ENCODE results near the gene C19orf81. TPM values are rescaled to one million over a fixed set of nuclear protein-coding genes. Genes with fewer than 3 reads are reported as not detected.

C19orf81 gene
- total and polyA plus RNA-seq, 9 of the 15 experiments (the other 6 are each of a cell fraction or from before 2014, with no cell fraction given): 2.5 to 42.9 (median 33.0) TPM; not detected in 4

- 0 out of 2 replicates have a peak, but pooled peaks cover 3% of the 10 kb centered on the region for H3K9me3 ChIP-seq (replicated peaks; ENCODE audit: control insufficient read depth, insufficient read depth, low read depth, low read length)
- CTCF ChIA-PET (ENCODE audit: low intra/inter-chr PET ratio): interaction anchor here (0.9 to 2.0 kb wide), 3 partner anchors 20 to 61 kb away, joined by 3 to 11 read pairs (median 5); no protein-coding TSS in a partner anchor
- no peak overlapping the region for H3K4me3 ChIP-seq
- ATAC-seq (peak; percentile 93), DNase-seq (ENCODE audit: extremely low read depth in 1 of 4, low spot score in 3 of 4) (peak; percentile 91 to 99 (median 93)), FAIRE-seq (peak; percentile 92)
- WGBS (ENCODE audit: insufficient coverage, low coverage, missing lambda C conversion rate): 24% methylated on average over 51 of the region's 56 CpGs
- no peaks in the 10 kb centered on the region for H3K79me2 ChIP-seq (ENCODE audit: control insufficient read depth, insufficient read depth, low read length)
- H3K9me1 ChIP-seq (ENCODE audit: control insufficient read depth, insufficient read depth, low read length): no peaks in the 10 kb centered on the region
- H3K9ac ChIP-seq (ENCODE audit: insufficient read depth in 1 of 2, low read depth in 2 of 2, low read length in 2 of 2): peak overlapping the region in 1 of 2 experiments; percentile 69; a peak in 1 of 4 replicates
- in situ Hi-C loops (cut with MboI) (loop anchor here (5.0 kb wide), 1 partner anchor 179 kb away; no protein-coding TSS in a partner anchor), intact Hi-C loops (cut with micrococcal nuclease) (loop anchor here (2.0 to 5.0 kb wide), 3 partner anchors 51 to 174 kb away; no protein-coding TSS in a partner anchor)
- H3K27ac ChIP-seq (ENCODE audit: extremely low read depth, low read depth, low read length): no peak overlapping the region
- no TSS peak for BruUV-seq (replicated peaks)
- no peaks in the 10 kb centered on the region for H3K27me3 ChIP-seq (ENCODE audit: control insufficient read depth in 2 of 2, insufficient read depth in 2 of 2, low read length in 2 of 2)
- H3K4me1 ChIP-seq (replicated peaks in 1 of 2; ENCODE audit: control insufficient read depth in 2 of 2, insufficient read depth in 2 of 2, low read length in 2 of 2): peaks cover 2 to 21% of the 10 kb centered on the region in 2 experiments
- peak overlapping the region; percentile 43 for H3K4me2 ChIP-seq (ENCODE audit: insufficient read depth, low read length)
- peak overlapping the region; percentile 79 for H2AFZ ChIP-seq (ENCODE audit: low read depth, low read length)
- H4K20me1 ChIP-seq (replicated peaks; ENCODE audit: control insufficient read depth, insufficient read depth, low read length): no peaks in the 10 kb centered on the region
- no peaks in the 10 kb centered on the region for H3K36me3 ChIP-seq (ENCODE audit: control insufficient read depth, insufficient read depth, low read length)
- POLR2A ChIA-PET: interaction anchor here (0.5 to 0.6 kb wide), 3 partner anchors 37 to 117 kb away, joined by 3 to 4 read pairs (median 4); no protein-coding TSS in a partner anchor
- TF ChIP-seq HOXB6 (CRISPR knock-in tag; IDR thresholded peaks at IDR 0.05; ENCODE audit: borderline replicate concordance) (no peak), ZC3H8 (IDR thresholded peaks at IDR 0.05) (no peak), ZFP91 (CRISPR knock-in tag; IDR thresholded peaks at IDR 0.05) (no peak), RNF2 (IDR thresholded peaks at IDR 0.05) (peak; percentile 63; the same call in 1 of the 2 replicates), XRCC4 (IDR thresholded peaks at IDR 0.05; ENCODE audit: extremely low read depth, insufficient read depth, insufficient read length) (no peak), CREM (IDR thresholded peaks at IDR 0.05; ENCODE audit: low read depth) (peak; percentile 99), HDAC3 (IDR thresholded peaks at IDR 0.05; ENCODE audit: borderline replicate concordance, partially characterized antibody) (no peak), E2F3 (CRISPR knock-in tag; IDR thresholded peaks at IDR 0.05) (no peak), SMARCE1 (IDR thresholded peaks at IDR 0.05) (no peak), MED1 (CRISPR knock-in tag; IDR thresholded peaks at IDR 0.05; ENCODE audit: borderline replicate concordance) (no peak), PTTG1 (tag; IDR thresholded peaks at IDR 0.05; ENCODE audit: low read depth) (no peak), DPF2 (IDR thresholded peaks at IDR 0.05) (peak; percentile 16; the same call in 1 of the 2 replicates), TAF1 (IDR thresholded peaks at IDR 0.05; ENCODE audit: control insufficient read depth, extremely low read depth, insufficient read depth, low read length, severe bottlenecking) (no peak), IRF2 (CRISPR knock-in tag; IDR thresholded peaks at IDR 0.05) (no peak), SRF (CRISPR knock-in tag; IDR thresholded peaks at IDR 0.05) (no peak), ZNF778 (CRISPR knock-in tag; IDR thresholded peaks at IDR 0.05) (no peak), PRPF4 (IDR thresholded peaks at IDR 0.05; ENCODE audit: insufficient read depth, low read depth, low read length, poor library complexity, severe bottlenecking) (no peak), ATF2 (CRISPR knock-in tag; IDR thresholded peaks at IDR 0.05) (peak; percentile 50; the same call in 1 of the 2 replicates), POLR2AphosphoS5 (IDR thresholded peaks at IDR 0.05; ENCODE audit: control insufficient read depth, insufficient read depth, low read depth, low read length) (no peak), NFXL1 (CRISPR knock-in tag; IDR thresholded peaks at IDR 0.05) (no peak)
These were observed 41.1 kb upstream of the C19orf81 start for GRCh38 chr19:50607874-50608785.

All from K562 (cell line).